ENCODE results near the gene NBEA. TPM values are rescaled to one million over a fixed set of nuclear protein-coding genes. Genes with fewer than 3 reads are reported as not detected.

The NBEA gene
- total and polyA plus RNA-seq, 2 experiments from 2014 or later, result 9.1 to 29.1 TPM

DNA sequence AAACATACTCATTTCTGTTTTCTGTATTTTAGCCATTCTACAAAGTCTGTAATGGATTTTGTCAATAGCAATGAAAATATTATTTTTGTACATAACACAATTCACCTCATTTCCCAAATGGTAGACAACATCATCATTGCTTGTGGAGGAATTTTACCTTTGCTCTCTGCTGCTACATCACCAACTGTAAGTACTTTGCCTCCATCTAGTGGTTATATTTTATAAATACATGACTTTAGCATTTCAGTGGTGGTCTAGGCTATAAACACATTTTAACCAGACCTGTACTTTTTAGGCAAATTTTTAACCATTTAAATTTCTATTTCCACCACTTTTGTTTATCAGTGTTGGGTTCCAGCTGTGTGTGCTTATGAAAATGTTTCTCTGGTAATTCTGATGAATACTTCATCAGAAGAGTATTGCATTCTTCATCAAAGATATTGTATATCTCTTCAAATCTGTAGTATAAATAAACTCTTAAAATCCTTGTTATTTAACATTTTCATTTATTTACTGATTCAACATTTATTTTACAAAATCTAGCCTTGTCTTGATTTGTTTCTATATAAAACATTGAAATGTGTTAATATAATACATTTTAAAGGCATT, 222.4 kb downstream of the NBEA start:
- no peak for TF ChIP-seq JUNB (IDR thresholded peaks at IDR 0.05; ENCODE audit: unreplicated experiment)
- no peak for TF ChIP-seq CREB1 (CRISPR knock-in tag; IDR thresholded peaks at IDR 0.05; ENCODE audit: low read depth)
- TF ChIP-seq, protein P1, sequence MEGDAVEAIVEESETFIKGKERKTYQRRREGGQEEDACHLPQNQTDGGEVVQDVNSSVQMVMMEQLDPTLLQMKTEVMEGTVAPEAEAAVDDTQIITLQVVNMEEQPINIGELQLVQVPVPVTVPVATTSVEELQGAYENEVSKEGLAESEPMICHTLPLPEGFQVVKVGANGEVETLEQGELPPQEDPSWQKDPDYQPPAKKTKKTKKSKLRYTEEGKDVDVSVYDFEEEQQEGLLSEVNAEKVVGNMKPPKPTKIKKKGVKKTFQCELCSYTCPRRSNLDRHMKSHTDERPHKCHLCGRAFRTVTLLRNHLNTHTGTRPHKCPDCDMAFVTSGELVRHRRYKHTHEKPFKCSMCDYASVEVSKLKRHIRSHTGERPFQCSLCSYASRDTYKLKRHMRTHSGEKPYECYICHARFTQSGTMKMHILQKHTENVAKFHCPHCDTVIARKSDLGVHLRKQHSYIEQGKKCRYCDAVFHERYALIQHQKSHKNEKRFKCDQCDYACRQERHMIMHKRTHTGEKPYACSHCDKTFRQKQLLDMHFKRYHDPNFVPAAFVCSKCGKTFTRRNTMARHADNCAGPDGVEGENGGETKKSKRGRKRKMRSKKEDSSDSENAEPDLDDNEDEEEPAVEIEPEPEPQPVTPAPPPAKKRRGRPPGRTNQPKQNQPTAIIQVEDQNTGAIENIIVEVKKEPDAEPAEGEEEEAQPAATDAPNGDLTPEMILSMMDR (conservative IDR thresholded peaks at IDR 0.05; ENCODE audit: low read depth in 2 of 2), result peak; percentile 72 to 79
- H3K9me3 Mint-ChIP-seq, result no peaks in the 10 kb centered on the region
- Histone ChIP-seq H3K4me2 (no peak overlapping the region), H3K36me3 (ENCODE audit: insufficient read depth) (no peaks in the 10 kb centered on the region), H3F3A (replicated peaks; ENCODE audit: low read depth) (no peaks in the 10 kb centered on the region), H3K27me3 (ENCODE audit: insufficient read depth) (no peaks in the 10 kb centered on the region), H4K20me1 (replicated peaks; ENCODE audit: insufficient read depth) (no peaks in the 10 kb centered on the region), H3K79me2 (replicated peaks; ENCODE audit: insufficient read depth) (no peaks in the 10 kb centered on the region), H3K9me2 (ENCODE audit: insufficient read depth) (no peaks in the 10 kb centered on the region), H3K27ac (ENCODE audit: low read depth) (no peak overlapping the region), H3K4me3 (no peak overlapping the region), H2AFZ (no peak overlapping the region), H3K4me1 (ENCODE audit: insufficient read depth) (peaks cover 10% of the 10 kb centered on the region; the same call in 1 of the 2 replicates)
- DNase-seq (ENCODE audit: low spot score) (peak; percentile 76), ATAC-seq (peak; percentile 75)
- H3K27ac Mint-ChIP-seq, result no peak overlapping the region
- peaks cover 23% of the 10 kb centered on the region; the same call in 2 of the 3 replicates for H3K4me1 Mint-ChIP-seq
- H3K36me3 Mint-ChIP-seq (ENCODE audit: low read depth), result peaks cover 7% of the 10 kb centered on the region; the same call in 2 of the 3 replicates
- no peak overlapping the region for H3K4me3 Mint-ChIP-seq
- no peaks in the 10 kb centered on the region for H3K27me3 Mint-ChIP-seq (ENCODE audit: insufficient read depth, low read depth, poor library complexity)

DNA sequence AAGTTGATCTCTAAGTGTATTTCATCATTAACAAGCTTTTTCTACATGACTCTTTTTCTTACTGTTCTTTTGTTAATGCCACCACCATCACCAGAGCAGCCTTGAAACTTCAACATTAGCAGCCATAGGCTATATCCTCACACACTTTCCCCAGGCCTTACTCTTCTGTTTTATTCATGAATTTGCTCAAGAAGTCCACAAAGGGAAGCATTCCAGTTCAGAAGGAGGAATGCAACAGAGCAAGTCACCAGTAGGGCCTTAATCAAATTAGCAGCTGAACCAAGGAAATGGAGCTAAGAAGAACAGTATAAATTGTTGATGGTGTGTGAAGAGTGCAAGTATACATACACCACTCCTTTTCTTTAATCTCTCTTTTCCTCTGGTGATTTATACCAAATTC, 223.1 kb downstream of the NBEA start:
- no peaks in the 10 kb centered on the region for H3K36me3 ChIP-seq (ENCODE audit: insufficient read depth)
- TF ChIP-seq POLR2AphosphoS5 (IDR thresholded peaks at IDR 0.05; ENCODE audit: low read depth) (no peak), EZH2phosphoT487 (IDR thresholded peaks at IDR 0.05; ENCODE audit: unreplicated experiment) (no peak)
- TF ChIP-seq, protein P1 (conservative IDR thresholded peaks at IDR 0.05; ENCODE audit: low read depth in 2 of 2), result no peak
- TF ChIP-seq, protein P2, sequence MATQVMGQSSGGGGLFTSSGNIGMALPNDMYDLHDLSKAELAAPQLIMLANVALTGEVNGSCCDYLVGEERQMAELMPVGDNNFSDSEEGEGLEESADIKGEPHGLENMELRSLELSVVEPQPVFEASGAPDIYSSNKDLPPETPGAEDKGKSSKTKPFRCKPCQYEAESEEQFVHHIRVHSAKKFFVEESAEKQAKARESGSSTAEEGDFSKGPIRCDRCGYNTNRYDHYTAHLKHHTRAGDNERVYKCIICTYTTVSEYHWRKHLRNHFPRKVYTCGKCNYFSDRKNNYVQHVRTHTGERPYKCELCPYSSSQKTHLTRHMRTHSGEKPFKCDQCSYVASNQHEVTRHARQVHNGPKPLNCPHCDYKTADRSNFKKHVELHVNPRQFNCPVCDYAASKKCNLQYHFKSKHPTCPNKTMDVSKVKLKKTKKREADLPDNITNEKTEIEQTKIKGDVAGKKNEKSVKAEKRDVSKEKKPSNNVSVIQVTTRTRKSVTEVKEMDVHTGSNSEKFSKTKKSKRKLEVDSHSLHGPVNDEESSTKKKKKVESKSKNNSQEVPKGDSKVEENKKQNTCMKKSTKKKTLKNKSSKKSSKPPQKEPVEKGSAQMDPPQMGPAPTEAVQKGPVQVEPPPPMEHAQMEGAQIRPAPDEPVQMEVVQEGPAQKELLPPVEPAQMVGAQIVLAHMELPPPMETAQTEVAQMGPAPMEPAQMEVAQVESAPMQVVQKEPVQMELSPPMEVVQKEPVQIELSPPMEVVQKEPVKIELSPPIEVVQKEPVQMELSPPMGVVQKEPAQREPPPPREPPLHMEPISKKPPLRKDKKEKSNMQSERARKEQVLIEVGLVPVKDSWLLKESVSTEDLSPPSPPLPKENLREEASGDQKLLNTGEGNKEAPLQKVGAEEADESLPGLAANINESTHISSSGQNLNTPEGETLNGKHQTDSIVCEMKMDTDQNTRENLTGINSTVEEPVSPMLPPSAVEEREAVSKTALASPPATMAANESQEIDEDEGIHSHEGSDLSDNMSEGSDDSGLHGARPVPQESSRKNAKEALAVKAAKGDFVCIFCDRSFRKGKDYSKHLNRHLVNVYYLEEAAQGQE (IDR thresholded peaks at IDR 0.05; ENCODE audit: unreplicated experiment), result no peak

More for the DNA sequence above, 223.1 kb downstream of the NBEA start:
- H3K4me3 ChIP-seq, result no peak overlapping the region
- peak; percentile 59 for DNase-seq (ENCODE audit: low spot score)
- no peak overlapping the region for H3K4me3 Mint-ChIP-seq
- H3K9me2 ChIP-seq (ENCODE audit: insufficient read depth), result no peaks in the 10 kb centered on the region
- peak; percentile 77 for ATAC-seq
- peaks cover 4% of the 10 kb centered on the region; the same call in 1 of the 3 replicates for H3K36me3 Mint-ChIP-seq (ENCODE audit: low read depth)
- H3K9me3 Mint-ChIP-seq, result no peaks in the 10 kb centered on the region
- peaks cover 10% of the 10 kb centered on the region; the same call in 1 of the 2 replicates for H3K4me1 ChIP-seq (ENCODE audit: insufficient read depth)
- no peaks in the 10 kb centered on the region for H3K27me3 ChIP-seq (ENCODE audit: insufficient read depth)
- no peak overlapping the region for H3K4me2 ChIP-seq
- peaks cover 22% of the 10 kb centered on the region; the same call in 2 of the 3 replicates for H3K4me1 Mint-ChIP-seq
- H3F3A ChIP-seq (replicated peaks; ENCODE audit: low read depth), result no peaks in the 10 kb centered on the region
- H3K27ac Mint-ChIP-seq, result peak overlapping the region; percentile 38; the same call in 1 of the 2 replicates
- H4K20me1 ChIP-seq (replicated peaks; ENCODE audit: insufficient read depth), result no peaks in the 10 kb centered on the region
- H2AFZ ChIP-seq, result no peak overlapping the region
- no peaks in the 10 kb centered on the region for H3K79me2 ChIP-seq (replicated peaks; ENCODE audit: insufficient read depth)
- H3K27me3 Mint-ChIP-seq (ENCODE audit: insufficient read depth, low read depth, poor library complexity), result no peaks in the 10 kb centered on the region
- peak overlapping the region; percentile 1; the same call in 1 of the 2 replicates for H3K27ac ChIP-seq (ENCODE audit: low read depth)

All from GM23338 (cell line).